GOT3 (cell line): ENCODE data around the gene OPRPN.

Source experiments
- DNase-seq: peaks from one replicate; lab custom pipeline; 2025; ENCODE audit warnings: mixed read lengths; lab: John Stamatoyannopoulos, UW

The OPRPN gene, protein sequence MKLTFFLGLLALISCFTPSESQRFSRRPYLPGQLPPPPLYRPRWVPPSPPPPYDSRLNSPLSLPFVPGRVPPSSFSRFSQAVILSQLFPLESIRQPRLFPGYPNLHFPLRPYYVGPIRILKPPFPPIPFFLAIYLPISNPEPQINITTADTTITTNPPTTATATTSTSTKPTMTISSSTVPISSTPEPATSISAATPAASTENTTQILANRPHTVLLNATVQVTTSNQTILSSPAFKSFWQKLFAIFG

GRCh38 chr4:70397580-70397979, at the start of gene OPRPN:
OPRPN (plus strand) TSS chr4:70397940; CDS start chr4:70399286, 1,346 bp downstream.
- DNase-seq = no peak

DNA sequence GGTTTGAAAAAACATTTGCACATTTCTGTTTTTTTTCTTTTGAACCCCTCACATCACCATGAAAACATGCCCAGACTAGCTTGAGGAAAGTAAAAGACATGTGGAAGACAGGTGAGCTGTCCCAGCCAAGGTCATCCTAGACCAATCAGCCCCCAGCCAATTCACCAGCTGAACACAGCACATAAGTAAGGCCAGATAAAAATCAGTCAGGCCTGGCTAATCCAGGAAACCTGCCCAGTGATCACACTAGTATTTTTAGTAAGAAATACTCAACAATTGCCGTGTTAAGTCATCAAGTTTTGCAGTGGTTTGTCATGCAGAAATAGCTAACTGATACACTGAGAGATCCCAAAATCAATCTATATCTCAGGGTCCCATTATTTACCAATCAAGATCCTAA, 41.6 kb upstream of the OPRPN start:
- no peak for DNase-seq

GRCh38 chr4:70359115-70359661, 38.6 kb upstream of the OPRPN start:
- no peak for DNase-seq

DNA sequence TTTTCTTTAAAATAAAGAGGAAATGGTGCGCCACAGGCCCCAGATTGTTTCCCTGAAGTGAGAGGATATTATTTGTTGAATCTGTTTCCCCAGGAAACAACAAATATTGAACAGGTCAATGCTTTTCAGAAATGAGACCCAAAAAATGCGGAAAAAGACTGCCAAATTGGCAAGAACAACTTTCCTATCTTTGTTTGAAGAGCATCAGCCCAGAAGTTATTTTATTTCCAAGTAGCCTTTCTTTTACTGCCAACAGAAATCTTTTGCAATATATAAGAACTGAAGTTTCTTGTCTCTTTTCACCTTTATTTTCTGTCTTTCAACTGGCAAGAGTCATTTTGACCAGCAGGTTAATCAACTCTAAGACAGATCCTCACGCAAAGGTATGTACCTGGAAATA, 37.3 kb upstream of the OPRPN start, which contains the start of gene SMR3A:
SMR3A (plus strand) TSS at position 301 of the 400 bp plus-strand sequence. CDS start 1,356 bp downstream, outside the sequence.
- DNase-seq = no peak

DNA sequence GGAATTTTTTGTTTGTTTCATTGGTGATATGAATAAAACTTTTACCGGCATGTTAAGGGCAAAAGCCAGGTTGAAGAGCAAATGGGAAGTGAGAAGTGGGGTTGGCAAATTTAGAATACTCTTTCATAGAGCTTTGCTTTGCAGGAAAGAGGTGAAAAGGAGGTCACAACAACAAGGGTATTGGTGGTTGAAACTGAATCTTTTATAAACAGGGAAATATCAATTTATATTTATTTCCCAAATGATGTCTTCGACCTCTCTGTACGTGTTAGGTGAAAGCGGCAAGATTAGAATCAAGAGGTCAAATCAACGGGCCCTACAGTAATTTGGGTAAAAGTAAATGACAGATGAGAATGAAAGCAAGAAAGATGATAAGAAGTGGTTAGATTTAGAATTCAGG, 33.7 kb upstream of the OPRPN start:
- DNase-seq = no peak

DNA sequence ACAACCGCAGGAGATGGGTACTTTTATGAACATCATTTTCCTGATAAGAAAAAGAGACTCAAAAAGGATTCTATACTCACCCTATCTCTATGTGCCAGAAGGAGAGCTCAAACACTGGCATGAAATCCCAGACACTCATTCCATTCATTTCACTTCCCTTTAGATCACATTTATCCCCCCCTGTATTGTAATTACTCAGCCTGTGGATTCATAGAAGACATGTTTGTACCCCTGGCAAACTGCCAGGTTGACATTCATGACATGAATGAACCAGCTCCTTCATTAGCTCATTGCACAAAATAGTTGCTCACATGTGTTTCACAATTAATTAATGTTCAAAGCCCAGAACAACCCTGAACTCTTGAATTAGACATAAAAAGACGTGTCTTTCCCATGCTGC, 32.3 kb upstream of the OPRPN start:
- DNase-seq = no peak

GRCh38 chr4:70367813-70368212, 29.9 kb upstream of the OPRPN start:
- DNase-seq = no peak

- DNase-seq = no peak
Measured at GRCh38 chr4:70371987-70372386, 25.8 kb upstream of the OPRPN start.

- no peak for DNase-seq
Measured at GRCh38 chr4:70372760-70373159, 25.0 kb upstream of the OPRPN start.

GRCh38 chr4:70380578-70380977, 17.2 kb upstream of the OPRPN start:
- DNase-seq = no peak

DNA sequence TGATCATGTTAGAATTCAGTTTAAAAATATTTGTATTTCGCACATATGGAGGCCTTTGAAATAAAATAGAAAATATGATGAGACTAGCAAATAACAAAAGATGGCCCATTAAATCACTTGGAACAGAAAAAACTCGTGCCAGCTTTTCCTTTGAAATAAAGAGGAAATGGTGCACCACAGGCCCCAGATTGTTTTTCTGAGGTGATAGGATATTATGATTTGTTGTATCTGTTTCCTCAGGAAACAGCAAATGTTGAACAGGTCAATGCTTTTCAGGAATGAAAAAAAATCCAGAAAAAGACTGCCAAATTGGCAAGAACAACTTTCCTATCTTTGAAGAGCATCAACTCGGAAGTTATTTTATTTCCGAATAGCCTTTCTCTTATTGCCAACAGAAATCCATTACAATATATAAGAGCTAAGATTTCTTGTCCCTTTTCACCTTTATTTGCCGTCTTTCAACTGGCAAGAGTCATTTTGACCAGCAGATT, 15.0 kb upstream of the OPRPN start, which contains the start of gene SMR3B:
SMR3B (plus strand) TSS at position 441 of the 491 bp plus-strand sequence. CDS start 1,380 bp downstream, outside the sequence.
- no peak for DNase-seq

GRCh38 chr4:70392057-70392776, 5.5 kb upstream of the OPRPN start:
- no peak for DNase-seq

DNA sequence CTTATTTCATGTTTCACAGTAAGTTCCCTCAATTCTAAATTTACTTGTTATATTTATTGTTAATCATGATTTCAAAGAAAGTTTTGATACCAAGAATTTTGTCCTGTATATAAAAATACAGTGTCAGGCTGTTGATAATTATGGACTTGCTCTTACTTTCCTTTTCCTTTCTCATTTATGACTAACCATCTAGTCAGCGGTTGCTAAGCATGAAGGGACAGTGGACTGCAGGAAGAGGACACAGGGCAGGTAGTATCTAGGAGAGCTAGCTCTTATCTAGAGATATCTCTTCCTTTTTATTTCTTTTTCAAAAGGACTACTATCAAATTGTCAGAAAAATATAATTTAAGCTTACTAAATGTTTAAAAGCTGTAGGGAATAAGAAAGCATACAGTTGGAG, 1.6 kb downstream of the OPRPN start:
- DNase-seq = no peak

GRCh38 chr4:70402762-70403161, 5.0 kb downstream of the OPRPN start:
- no peak for DNase-seq

DNA sequence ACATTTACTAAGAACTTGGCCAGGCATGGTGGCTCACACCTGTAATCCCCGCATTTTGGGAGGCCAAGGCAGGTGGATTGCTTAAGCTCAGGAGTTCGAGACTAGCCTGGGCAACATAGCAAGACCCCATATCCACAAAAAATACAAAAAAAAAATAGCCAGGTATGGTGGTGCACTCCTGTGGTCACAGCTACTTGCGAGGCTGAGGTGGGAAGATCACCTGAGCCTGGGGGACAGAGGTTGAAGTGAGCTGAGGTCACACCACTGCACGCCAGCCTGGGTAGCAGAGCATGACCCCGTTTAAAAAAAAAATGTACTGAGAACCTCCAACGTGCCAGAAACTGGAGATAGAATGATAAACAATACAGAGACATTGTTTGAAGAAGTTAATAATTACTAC, 8.0 kb downstream of the OPRPN start:
- DNase-seq = no peak

- no peak for DNase-seq
Measured at GRCh38 chr4:70425306-70425705, 27.6 kb downstream of the OPRPN start.

GRCh38 chr4:70426789-70427188, 29.0 kb downstream of the OPRPN start:
- no peak for DNase-seq

DNA sequence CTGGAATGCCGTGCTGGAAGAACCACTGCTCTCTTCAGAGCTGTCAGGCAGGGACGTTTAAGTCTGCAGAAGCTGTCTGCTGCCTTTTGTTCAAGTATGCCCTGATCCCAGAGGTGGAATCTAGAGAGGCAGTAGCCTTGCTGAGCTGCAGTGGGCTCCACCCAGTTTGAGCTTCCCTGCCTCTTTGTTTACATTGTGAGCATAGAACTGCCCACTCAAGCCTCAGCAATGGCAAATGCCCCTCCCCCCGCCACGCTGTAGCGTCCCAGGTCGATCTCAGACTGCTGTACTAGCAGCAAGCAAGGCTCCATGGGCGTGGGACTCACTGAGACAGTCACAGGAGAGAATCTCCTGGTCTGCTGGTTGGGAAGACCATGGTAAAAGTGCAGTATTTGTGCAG, 39.5 kb downstream of the OPRPN start:
- DNase-seq = no peak

DNA sequence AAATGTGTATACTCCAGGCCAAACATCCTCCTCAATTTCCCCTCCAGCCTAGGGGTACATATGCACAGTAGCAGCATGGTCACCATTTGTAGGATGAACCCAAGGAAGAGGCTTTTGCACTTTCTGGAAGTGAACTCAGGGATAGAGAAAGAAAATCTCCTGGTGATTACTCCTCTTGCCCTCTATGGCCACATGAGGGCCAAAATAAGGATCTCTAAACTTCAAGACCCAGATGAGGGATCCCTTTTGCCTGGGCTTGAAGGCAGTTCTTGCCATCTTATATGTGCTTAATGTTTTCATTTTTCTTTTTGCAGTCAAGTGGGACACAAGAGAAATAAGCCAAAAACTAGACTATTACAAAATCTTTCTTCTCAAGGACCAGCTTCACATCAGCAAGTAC, 44.7 kb downstream of the OPRPN start:
- no peak for DNase-seq

GRCh38 chr4:70443329-70443728, 45.6 kb downstream of the OPRPN start:
- DNase-seq = no peak

DNA sequence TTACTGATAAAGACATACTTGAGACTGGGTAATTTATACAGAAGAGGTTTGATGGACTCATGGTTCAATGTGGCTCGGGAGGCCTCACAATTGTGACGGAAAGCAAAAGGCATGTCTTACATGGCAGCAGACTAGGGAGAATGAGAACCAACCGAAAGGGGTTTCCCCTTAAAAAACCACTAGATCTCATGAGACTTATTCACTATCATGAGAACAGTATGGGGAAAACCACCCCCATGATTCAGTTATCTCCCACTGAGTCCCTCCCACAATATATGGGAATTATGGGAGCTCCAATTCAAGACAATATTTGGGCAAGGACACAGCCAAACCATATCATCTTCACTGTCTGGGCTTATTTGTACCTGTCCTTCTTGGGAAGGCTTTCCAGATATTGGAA, 51.5 kb downstream of the OPRPN start:
- DNase-seq = no peak

DNA sequence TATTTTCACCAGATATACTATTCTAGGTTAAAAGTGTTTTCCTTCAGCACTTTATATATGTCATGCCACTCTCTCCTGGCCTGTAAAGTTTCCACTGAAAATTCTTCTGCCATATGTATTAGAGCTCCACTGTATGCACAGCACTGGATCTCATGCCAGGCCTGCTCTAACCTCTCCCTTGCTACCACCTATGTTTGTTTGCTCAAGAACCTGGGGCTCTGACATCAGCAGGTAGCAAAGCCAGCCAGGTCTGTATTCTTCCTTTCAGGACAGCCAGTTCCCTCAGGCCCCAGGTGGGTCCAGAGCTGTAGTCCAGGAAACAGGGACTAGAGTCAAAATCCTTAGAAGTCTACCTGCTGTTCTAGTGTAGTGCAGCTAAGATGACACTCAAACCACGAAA, 55.2 kb downstream of the OPRPN start:
- DNase-seq = no peak
